ENCODE measurements around the gene CADM2. TPM values are rescaled to one million over a fixed set of nuclear protein-coding genes. Genes with fewer than 3 reads are reported as not detected.

Gene CADM2
- total RNA-seq, 1 experiment from 2014 or later, result 10.9 TPM

DNA sequence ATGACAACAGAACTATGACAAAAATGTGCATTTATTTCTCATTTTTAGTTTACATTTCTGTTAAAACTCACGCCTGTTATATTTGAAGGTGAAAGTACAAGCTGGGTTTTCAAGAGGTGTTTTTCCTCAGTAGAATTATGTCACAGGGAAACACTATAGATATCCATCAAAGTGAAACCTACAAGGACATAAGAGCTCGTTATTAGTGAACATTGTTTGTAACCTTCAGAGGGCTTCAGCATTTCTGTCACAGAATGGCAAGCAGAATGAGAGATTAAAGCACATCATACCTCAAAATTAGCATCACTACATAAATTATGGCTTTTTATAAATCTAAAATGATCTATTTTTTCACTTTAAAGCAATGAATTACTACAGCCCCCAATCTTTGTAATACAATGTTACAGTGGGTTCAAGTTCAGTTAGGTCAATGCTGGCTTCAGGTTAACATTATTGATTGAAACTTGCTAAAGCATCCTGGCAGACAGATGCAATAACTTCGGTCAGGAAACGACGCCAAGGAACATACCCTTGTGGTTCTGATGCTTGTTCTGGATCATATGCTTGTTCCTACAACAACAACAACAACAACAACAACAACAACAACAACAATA, 405.6 kb downstream of the CADM2 start:
- no peak overlapping the region for H2BK5ac ChIP-seq (ENCODE audit: insufficient read length, low read length)
- H3K4me1 Mint-ChIP-seq, result peaks cover 2 to 3% of the 10 kb centered on the region in 2 experiments
- no peak overlapping the region for H2AK5ac ChIP-seq (ENCODE audit: insufficient read length, low read length)
- no peak for DNase-seq
- no peak overlapping the region for H3K23ac ChIP-seq (ENCODE audit: insufficient read length, low read depth, low read length)
- no peak overlapping the region for H4K91ac ChIP-seq (ENCODE audit: insufficient read length, low read depth, low read length)
- no peaks in the 10 kb centered on the region for H3K79me2 ChIP-seq (ENCODE audit: insufficient read depth, low read length)
- H3K23me2 ChIP-seq (ENCODE audit: insufficient read length, low read depth, low read length, poor library complexity, severe bottlenecking), result no peaks in the 10 kb centered on the region
- H2AFZ ChIP-seq (ENCODE audit: low read length), result no peak overlapping the region
- no peak overlapping the region for H3K4ac ChIP-seq (ENCODE audit: low read depth, low read length)
- no peak overlapping the region for H4K8ac ChIP-seq (replicated peaks; ENCODE audit: insufficient read length, low read depth, low read length)
- H2BK20ac ChIP-seq (ENCODE audit: low read depth, low read length, poor library complexity, severe bottlenecking), result no peak overlapping the region
- no peaks in the 10 kb centered on the region for H3K4me1 ChIP-seq (ENCODE audit: insufficient read depth, low read length)
- H4K20me1 ChIP-seq (ENCODE audit: control insufficient read depth, insufficient read depth, insufficient read length), result no peaks in the 10 kb centered on the region
- TF ChIP-seq CTCF (conservative IDR thresholded peaks at IDR 0.05), result no peak
- no peaks in the 10 kb centered on the region for H3K79me1 ChIP-seq (ENCODE audit: insufficient read depth, low read depth, low read length, poor library complexity, severe bottlenecking)
- no peak overlapping the region for H3T11ph ChIP-seq (ENCODE audit: low read length)
- H2BK12ac ChIP-seq (ENCODE audit: insufficient read length, low read depth, low read length), result no peak overlapping the region
- WGBS (ENCODE audit: extremely low coverage, insufficient read length, low lambda C conversion rate), result no CpG with 5 or more reads among the region's 5 CpGs
- H3K27ac ChIP-seq (ENCODE audit: insufficient read length, low read depth, low read length), result no peak overlapping the region
- H3K36me3 Mint-ChIP-seq (ENCODE audit: insufficient read depth in 1 of 3, low read depth in 3 of 3), result no peaks in the 10 kb centered on the region
- H3K4me2 ChIP-seq (ENCODE audit: insufficient read depth, insufficient read length, low read length), result no peak overlapping the region
- no peak overlapping the region for H3K27ac Mint-ChIP-seq
- no peak overlapping the region for H3K14ac ChIP-seq (ENCODE audit: insufficient read depth, low read length)
- H3K9ac ChIP-seq (ENCODE audit: extremely low read depth, insufficient read length, low read length), result no peak overlapping the region
- no peaks in the 10 kb centered on the region for H3K27me3 ChIP-seq (ENCODE audit: insufficient read depth, low read length)
- no peaks in the 10 kb centered on the region for H3K9me3 Mint-ChIP-seq
- no peaks in the 10 kb centered on the region for H3K9me3 ChIP-seq (ENCODE audit: control insufficient read depth, low read depth, low read length)
- no peaks in the 10 kb centered on the region for H3K27me3 Mint-ChIP-seq (ENCODE audit: low read depth)
- H2BK120ac ChIP-seq (ENCODE audit: low read depth, low read length, poor library complexity, severe bottlenecking), result no peak overlapping the region
- no peak overlapping the region for H3K18ac ChIP-seq (ENCODE audit: insufficient read length, low read depth, low read length)
- H2BK15ac ChIP-seq (ENCODE audit: low read depth, low read length), result no peak overlapping the region
- H3K56ac ChIP-seq (ENCODE audit: insufficient read length, low read depth, low read length), result no peak overlapping the region
- H4K5ac ChIP-seq (ENCODE audit: insufficient read length, low read depth, low read length), result no peak overlapping the region
- no peak overlapping the region for H3K4me3 Mint-ChIP-seq

All from H9 (cell line).